HCT116 (cell line): Measurements from ENCODE around the gene NHSL1. TPM values are rescaled to one million over a fixed set of nuclear protein-coding genes. Genes with fewer than 3 reads are reported as not detected.

ENCODE experiments used
- ATAC-seq: fragments of 200-7000 bp; cut with Tn5 transposase; 2 replicates; pipeline ENCODE4 v1.9.1; 2020; ENCODE audit warnings: mild to moderate bottlenecking, moderate library complexity
- BruUV-seq: library from RNA; stranded (reverse); fragments of 400-500 nt; replicated peaks from 2 replicates; lab custom pipeline; 2021; lab: Mats Ljungman, UMichigan
- CTCF ChIA-PET: fragments of 300-600 bp; sonication (Branson Sonifier 250); formaldehyde crosslinking; loops from one replicate; lab custom pipeline; 2021; ENCODE audit warnings: antibody characterized with exemption; lab: Charles Lee
- POLR2A ChIA-PET: fragments of 300-600, 350-600 bp; sonication (Branson Sonifier 250); formaldehyde crosslinking; loops from one replicate; lab custom pipeline; 2021; ENCODE audit warnings: antibody characterized with exemption; lab: Charles Lee
- RAD21 ChIA-PET, 2 experiments: fragments of 300-600 bp; sonication (Branson Sonifier 250); formaldehyde crosslinking; loops; one replicate each; lab custom pipeline; 2023; ENCODE audit warnings: low total read pairs in 2 of 2; ENCODE audit not compliant: uncharacterized antibody in 2 of 2, unreplicated experiment in 2 of 2, low non-redundant PET in 1 of 2; lab: Charles Lee
- DNase-seq: peaks from one replicate; pipeline ENCODE4 v3.0.0-alpha.2; 2010; ENCODE audit warnings: low read depth, low spot score
- H2AFZ ChIP-seq: fragments of 200-600 bp; shearing (Covaris generic), sonication (generic); 2 replicates; pipeline ENCODE4 v1.6.1; 2017; ENCODE audit warnings: low read depth, mixed run types, mixed read lengths, antibody characterized with exemption, low read length; ENCODE audit not compliant: poor library complexity, severe bottlenecking
- H3K27ac ChIP-seq: 2 replicates; pipeline ENCODE4 v1.5.1; 2012; ENCODE audit warnings: low read depth, low read length
- H3K27me3 ChIP-seq: fragments of 200-600 bp; sonication (generic); 2 replicates; pipeline ENCODE4 v1.6.1; 2016; ENCODE audit warnings: mixed run types, low read length, mixed read lengths; ENCODE audit not compliant: insufficient read depth
- H3K36me3 ChIP-seq, 2 experiments: fragments of 200-500 bp in 1 of 2; fragments of 200-600 bp in 1 of 2; sonication (Bioruptor generic) in 1 of 2; sonication (generic) in 1 of 2; 2 replicates each; pipeline versions ENCODE4 v1.5.1 to v1.6.1; 2014 to 2016; ENCODE audit warnings: low read length in 2 of 2, inconsistent platforms in 1 of 2, mixed read lengths in 1 of 2, mixed run types in 1 of 2; ENCODE audit not compliant: insufficient read depth in 2 of 2, control insufficient read depth in 1 of 2
- H3K4me1 ChIP-seq, 2 experiments: fragments of 200-600 bp in 1 of 2; sonication (generic) in 1 of 2; 2 replicates each; pipeline versions ENCODE4 v1.5.1 to v1.6.1; 2012 to 2017; ENCODE audit warnings: low read length in 2 of 2, inconsistent platforms in 1 of 2, mild to moderate bottlenecking in 1 of 2, mixed read lengths in 1 of 2, mixed run types in 1 of 2, moderate library complexity in 1 of 2; ENCODE audit not compliant: insufficient read depth in 2 of 2, control insufficient read depth in 1 of 2
- H3K4me2 ChIP-seq: fragments of 200-600 bp; sonication (generic); 2 replicates; pipeline ENCODE4 v1.6.1; 2017; ENCODE audit warnings: mixed run types, low read length, mixed read lengths
- H3K4me3 ChIP-seq, 2 experiments: fragments of 200-600 bp in 1 of 2; sonication (generic) in 1 of 2; replicated peaks in 1 of 2; 2 replicates each; pipeline ENCODE4 v1.5.1; 2011 to 2016; ENCODE audit warnings: low read length in 2 of 2, control low read depth in 1 of 2, low read depth in 1 of 2, mild to moderate bottlenecking in 1 of 2, mixed read lengths in 1 of 2, mixed run types in 1 of 2
- H3K79me2 ChIP-seq: fragments of 200-600 bp; sonication (generic); 2 replicates; pipeline ENCODE4 v1.6.1; 2017; ENCODE audit warnings: mild to moderate bottlenecking, mixed run types, low read length, moderate library complexity, mixed read lengths; ENCODE audit not compliant: insufficient read depth
- H3K9ac ChIP-seq: fragments of 200-600 bp; sonication (generic); 2 replicates; pipeline ENCODE4 v1.6.1; 2016; ENCODE audit warnings: low read length, mixed read lengths
- H3K9me2 ChIP-seq: fragments of 200-600 bp; sonication (generic), shearing (Covaris generic); 2 replicates; pipeline ENCODE4 v1.6.1; 2017; ENCODE audit warnings: mixed run types, mild to moderate bottlenecking, moderate library complexity; ENCODE audit not compliant: insufficient read depth
- H3K9me3 ChIP-seq, 2 experiments: fragments of 200-500 bp in 1 of 2; fragments of 200-600 bp in 1 of 2; sonication (Bioruptor generic) in 1 of 2; sonication (generic) in 1 of 2; 2 replicates each; pipeline ENCODE4 v1.6.1; 2014 to 2017; ENCODE audit warnings: low read length in 2 of 2, mixed read lengths in 2 of 2, inconsistent platforms in 1 of 2, low read depth in 1 of 2, mild to moderate bottlenecking in 1 of 2, mixed run types in 1 of 2, moderate library complexity in 1 of 2; ENCODE audit not compliant: control insufficient read depth in 1 of 2, insufficient read depth in 1 of 2
- H4K20me1 ChIP-seq: fragments of 200-600 bp; sonication (generic), shearing (Covaris generic); 2 replicates; pipeline ENCODE4 v1.6.1; 2017; ENCODE audit warnings: mixed run types, mild to moderate bottlenecking, moderate library complexity; ENCODE audit not compliant: insufficient read depth
- CEBPB ChIP-seq: IDR thresholded peaks from 2 replicates; pipeline ENCODE4 v1.6.1; 2012; ENCODE audit warnings: low read depth
- CTCF ChIP-seq, 3 experiments: fragments of 200-600 bp in 1 of 3; sonication (generic) in 1 of 3; IDR thresholded peaks in 2 of 3; conservative IDR thresholded peaks in 1 of 3; 2 replicates each; pipeline ENCODE4 v1.5.1; 2012 to 2017; ENCODE audit warnings: low read depth in 2 of 3, low read length in 2 of 3, antibody characterized with exemption in 1 of 3, borderline replicate concordance in 1 of 3, control low read depth in 1 of 3, mild to moderate bottlenecking in 1 of 3, mixed read lengths in 1 of 3, mixed run types in 1 of 3, moderate library complexity in 1 of 3; ENCODE audit not compliant: insufficient read depth in 1 of 3
- ELF1 ChIP-seq: IDR thresholded peaks from 2 replicates; pipeline ENCODE4 v1.6.1; 2012; ENCODE audit warnings: low read depth, borderline replicate concordance
- EZH2phosphoT487 ChIP-seq: fragments of 200-600 bp; IDR thresholded peaks from 2 replicates; pipeline ENCODE4 v1.6.1; 2018; ENCODE audit warnings: antibody characterized with exemption, borderline replicate concordance
- POLR2AphosphoS5 ChIP-seq: IDR thresholded peaks from 2 replicates; pipeline ENCODE4 v1.6.1; 2011; ENCODE audit warnings: mild to moderate bottlenecking, low read depth, low read length, moderate library complexity
- SP1 ChIP-seq: IDR thresholded peaks from 2 replicates; pipeline ENCODE4 v1.6.1; 2012; ENCODE audit warnings: low read depth
- SRF ChIP-seq: IDR thresholded peaks from 2 replicates; pipeline ENCODE4 v1.6.1; 2012; ENCODE audit warnings: low read depth
- intact Hi-C: fragments of 100-400 bp; cut with micrococcal nuclease; formaldehyde crosslinking; loops from 2 replicates; pipeline ENCODE4 v1.10.0; 2022
- total RNA-seq: library from RNA; stranded (reverse); gene quantifications from one replicate; pipeline ENCODE4 v1.2.1, GENCODE V29; 2021; ENCODE audit not compliant: unreplicated experiment
- TF ChIP-seq, protein P1 (sequence below): IDR thresholded peaks from 2 replicates; pipeline ENCODE4 v1.6.1; 2012; ENCODE audit warnings: low read depth
- TF ChIP-seq, protein P2 (sequence below): IDR thresholded peaks from 2 replicates; pipeline ENCODE4 v1.6.1; 2012

The NHSL1 gene
- total RNA-seq, 1 experiment from 2014 or later: 15.4 TPM

GRCh38 chr6:138487102-138487604 is 12.1 kb downstream of the NHSL1 start:
- intact Hi-C loops: no loop called here
- DNase-seq (no peak), ATAC-seq (no peak)
- no peak overlapping the region for H3K4me3 ChIP-seq
- BruUV-seq: no TSS peak
- TF ChIP-seq, protein P1, sequence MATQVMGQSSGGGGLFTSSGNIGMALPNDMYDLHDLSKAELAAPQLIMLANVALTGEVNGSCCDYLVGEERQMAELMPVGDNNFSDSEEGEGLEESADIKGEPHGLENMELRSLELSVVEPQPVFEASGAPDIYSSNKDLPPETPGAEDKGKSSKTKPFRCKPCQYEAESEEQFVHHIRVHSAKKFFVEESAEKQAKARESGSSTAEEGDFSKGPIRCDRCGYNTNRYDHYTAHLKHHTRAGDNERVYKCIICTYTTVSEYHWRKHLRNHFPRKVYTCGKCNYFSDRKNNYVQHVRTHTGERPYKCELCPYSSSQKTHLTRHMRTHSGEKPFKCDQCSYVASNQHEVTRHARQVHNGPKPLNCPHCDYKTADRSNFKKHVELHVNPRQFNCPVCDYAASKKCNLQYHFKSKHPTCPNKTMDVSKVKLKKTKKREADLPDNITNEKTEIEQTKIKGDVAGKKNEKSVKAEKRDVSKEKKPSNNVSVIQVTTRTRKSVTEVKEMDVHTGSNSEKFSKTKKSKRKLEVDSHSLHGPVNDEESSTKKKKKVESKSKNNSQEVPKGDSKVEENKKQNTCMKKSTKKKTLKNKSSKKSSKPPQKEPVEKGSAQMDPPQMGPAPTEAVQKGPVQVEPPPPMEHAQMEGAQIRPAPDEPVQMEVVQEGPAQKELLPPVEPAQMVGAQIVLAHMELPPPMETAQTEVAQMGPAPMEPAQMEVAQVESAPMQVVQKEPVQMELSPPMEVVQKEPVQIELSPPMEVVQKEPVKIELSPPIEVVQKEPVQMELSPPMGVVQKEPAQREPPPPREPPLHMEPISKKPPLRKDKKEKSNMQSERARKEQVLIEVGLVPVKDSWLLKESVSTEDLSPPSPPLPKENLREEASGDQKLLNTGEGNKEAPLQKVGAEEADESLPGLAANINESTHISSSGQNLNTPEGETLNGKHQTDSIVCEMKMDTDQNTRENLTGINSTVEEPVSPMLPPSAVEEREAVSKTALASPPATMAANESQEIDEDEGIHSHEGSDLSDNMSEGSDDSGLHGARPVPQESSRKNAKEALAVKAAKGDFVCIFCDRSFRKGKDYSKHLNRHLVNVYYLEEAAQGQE: no peak
- TF ChIP-seq SRF (no peak), CTCF (IDR thresholded peaks at IDR 0.05 in 2 of 3, conservative IDR thresholded peaks at IDR 0.05 in 1 of 3; ENCODE audit: borderline replicate concordance in 1 of 3, insufficient read depth in 1 of 3, low read depth in 2 of 3, low read length in 2 of 3) (no peak), POLR2AphosphoS5 (no peak), EZH2phosphoT487 (no peak), SP1 (no peak), CEBPB (no peak), ELF1 (no peak)
- TF ChIP-seq, protein P2, sequence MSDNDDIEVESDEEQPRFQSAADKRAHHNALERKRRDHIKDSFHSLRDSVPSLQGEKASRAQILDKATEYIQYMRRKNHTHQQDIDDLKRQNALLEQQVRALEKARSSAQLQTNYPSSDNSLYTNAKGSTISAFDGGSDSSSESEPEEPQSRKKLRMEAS: no peak
- H3K9me3 ChIP-seq: no peaks in the 10 kb centered on the region
- no peak overlapping the region for H3K9ac ChIP-seq
- H3K9me2 ChIP-seq: no peaks in the 10 kb centered on the region
- H3K79me2 ChIP-seq: no peaks in the 10 kb centered on the region
- no peaks in the 10 kb centered on the region for H3K27me3 ChIP-seq
- H4K20me1 ChIP-seq: no peaks in the 10 kb centered on the region
- ChIA-PET RAD21 (no interaction called here), CTCF (no interaction called here), POLR2A (no interaction called here)
- no peak overlapping the region for H3K27ac ChIP-seq
- H3K36me3 ChIP-seq: no peaks in the 10 kb centered on the region
- no peak overlapping the region for H3K4me2 ChIP-seq
- H3K4me1 ChIP-seq: no peaks in the 10 kb centered on the region
- H2AFZ ChIP-seq: no peak overlapping the region
